Activated T-helper 1 cell treated with anti-CD3 and anti-CD28 coated beads, Interleukin-12 subunit alpha, Interleukin-12 subunit beta, Interleukin-2, Interleukin-4 antibody, amounts not matched to agents 30 ng/mL and 10 ng/mL and 1 ng/mL, durations not matched to agents 14 hours and 24 hours and 36 hours (primary cell): Measurements from ENCODE around the gene EFR3B. TPM values are rescaled to one million over a fixed set of nuclear protein-coding genes. Genes with fewer than 3 reads are reported as not detected.
"Not testable (repeated sequence)": the region's sequence is repeated elsewhere in the genome, so short reads cannot be mapped to it uniquely, and the experiment has no call there.

Source experiments
- DNase-seq: peaks from one replicate; pipeline ENCODE4 v3.0.0; 2021; ENCODE audit warnings: low spot score
- H3K27ac Mint-ChIP-seq: one replicate; pipeline ENCODE4 v1.8.0; 2021; ENCODE audit warnings: mild to moderate bottlenecking, mixed read lengths
- H3K27me3 Mint-ChIP-seq: one replicate; pipeline ENCODE4 v1.8.0; 2022; ENCODE audit warnings: mild to moderate bottlenecking, moderate library complexity, mixed read lengths; ENCODE audit not compliant: insufficient read depth
- H3K36me3 Mint-ChIP-seq: one replicate; pipeline ENCODE4 v1.8.0; 2021; ENCODE audit warnings: low read depth, mixed read lengths
- H3K4me1 Mint-ChIP-seq: one replicate; pipeline ENCODE4 v1.8.0; 2021; ENCODE audit warnings: low read depth, mixed read lengths
- H3K4me3 Mint-ChIP-seq: one replicate; pipeline ENCODE4 v1.8.0; 2021; ENCODE audit warnings: mild to moderate bottlenecking, moderate library complexity, mixed read lengths
- H3K9me3 Mint-ChIP-seq: one replicate; pipeline ENCODE4 v1.8.0; 2021; ENCODE audit warnings: mixed read lengths
- intact Hi-C: fragments of 100-400 bp; cut with micrococcal nuclease; formaldehyde crosslinking; loops from one replicate; pipeline ENCODE4 v1.15.1; 2024
- total RNA-seq: library from RNA; stranded (reverse); gene quantifications from 2 replicates; pipeline ENCODE4 v1.2.3, GENCODE V29; 2022

Gene EFR3B
- total RNA-seq, 1 donor from 2014 or later, result 0.21 TPM

DNA sequence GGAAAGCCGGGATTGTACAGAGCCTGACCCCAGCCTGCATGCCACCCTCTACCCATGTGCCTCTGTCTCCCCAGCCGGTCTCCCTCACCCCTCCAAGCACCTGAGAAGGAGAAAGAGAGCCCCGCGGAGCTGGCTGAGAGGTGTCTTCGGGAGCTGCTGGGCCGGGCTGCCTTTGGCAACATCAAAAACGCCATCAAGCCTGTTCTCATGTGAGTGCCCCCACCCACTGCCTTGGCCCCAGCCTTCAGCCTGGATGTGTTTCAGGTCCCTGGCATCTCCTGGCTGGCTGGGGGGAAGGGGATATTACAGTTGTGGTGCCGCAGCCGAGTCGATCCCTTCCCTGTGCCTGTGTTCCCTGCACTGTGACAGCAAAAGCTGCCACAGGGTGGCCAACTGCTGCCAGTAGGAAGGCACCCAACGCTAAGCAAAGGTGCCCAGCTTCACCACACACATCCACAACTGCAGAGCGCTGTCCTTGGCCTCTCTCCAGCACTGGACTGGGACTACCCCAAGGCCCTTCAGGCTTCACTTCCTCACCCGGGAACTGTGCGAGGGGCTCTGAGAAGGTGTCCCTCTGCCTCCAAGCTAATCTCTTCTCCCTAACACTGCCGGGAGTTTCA lies 88.1 kb downstream of the EFR3B start:
- Mint-ChIP-seq H3K4me3 (no peak overlapping the region), H3K4me1 (peaks cover 10% of the 10 kb centered on the region), H3K27ac (peak overlapping the region; percentile 54), H3K27me3 (peaks cover 43% of the 10 kb centered on the region), H3K9me3 (no peaks in the 10 kb centered on the region), H3K36me3 (no peaks in the 10 kb centered on the region)
- intact Hi-C loops, result loop anchor here (1.0 to 2.0 kb wide), 3 partner anchors 89 to 720 kb away; no protein-coding TSS in a partner anchor
- no peak for DNase-seq

GRCh38 chr2:25131253-25131566 lies 89.3 kb downstream of the EFR3B start:
- peaks cover 46% of the 10 kb centered on the region for H3K27me3 Mint-ChIP-seq
- H3K4me3 Mint-ChIP-seq, result peak overlapping the region; percentile 68
- intact Hi-C loops, result no loop called here
- DNase-seq, result no peak
- peaks cover 10% of the 10 kb centered on the region for H3K4me1 Mint-ChIP-seq
- H3K36me3 Mint-ChIP-seq, result no peaks in the 10 kb centered on the region
- H3K27ac Mint-ChIP-seq, result no peak overlapping the region
- H3K9me3 Mint-ChIP-seq, result no peaks in the 10 kb centered on the region

GRCh38 chr2:25131567-25132298 lies 89.9 kb downstream of the EFR3B start:
- Mint-ChIP-seq H3K4me3 (peak overlapping the region; percentile 68), H3K27me3 (peaks cover 44% of the 10 kb centered on the region), H3K4me1 (peaks cover 10% of the 10 kb centered on the region), H3K36me3 (no peaks in the 10 kb centered on the region), H3K9me3 (no peaks in the 10 kb centered on the region), H3K27ac (no peak overlapping the region)
- intact Hi-C loops, result loop anchor here (1.0 kb wide), 1 partner anchor 65 kb away; no protein-coding TSS in a partner anchor
- no peak for DNase-seq

- H3K4me1 Mint-ChIP-seq, result peaks cover 10% of the 10 kb centered on the region
- peaks cover 42% of the 10 kb centered on the region for H3K27me3 Mint-ChIP-seq
- H3K4me3 Mint-ChIP-seq, result peak overlapping the region; percentile 31
- no peaks in the 10 kb centered on the region for H3K36me3 Mint-ChIP-seq
- no peak for DNase-seq
- no peaks in the 10 kb centered on the region for H3K9me3 Mint-ChIP-seq
- intact Hi-C loops, result loop anchor here (1.0 kb wide), 1 partner anchor 64 kb away; no protein-coding TSS in a partner anchor
- H3K27ac Mint-ChIP-seq, result no peak overlapping the region
These were observed 90.4 kb downstream of the EFR3B start for GRCh38 chr2:25132299-25132635.

DNA sequence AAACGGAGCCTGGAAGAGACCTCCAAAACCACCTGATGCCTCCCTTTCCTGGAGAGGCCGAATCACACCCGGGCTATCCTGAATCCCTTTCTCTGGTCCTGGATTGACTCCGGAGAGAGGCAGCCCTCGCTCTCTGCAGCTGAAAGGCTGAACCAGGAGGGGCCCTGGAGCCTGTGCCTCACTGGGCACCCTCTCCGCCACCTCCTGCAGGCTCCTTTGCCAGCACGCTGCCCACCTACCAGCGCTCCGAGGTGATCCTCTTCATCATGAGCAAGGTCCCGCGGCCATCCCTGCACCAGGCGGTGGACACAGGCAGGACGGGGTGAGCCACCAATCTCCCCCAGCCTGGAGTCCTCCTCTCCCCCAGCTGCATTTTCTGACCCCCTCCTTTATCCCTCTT lies 90.8 kb downstream of the EFR3B start:
- Mint-ChIP-seq H3K27ac (no peak overlapping the region), H3K27me3 (peaks cover 42% of the 10 kb centered on the region)
- intact Hi-C loops, result loop anchor here (1.0 kb wide), 1 partner anchor 64 kb away; no protein-coding TSS in a partner anchor

GRCh38 chr2:25140535-25140934 lies 98.7 kb downstream of the EFR3B start:
- H3K9me3 Mint-ChIP-seq, H3K27ac Mint-ChIP-seq, H3K4me1 Mint-ChIP-seq, intact Hi-C loops, H3K36me3 Mint-ChIP-seq, DNase-seq, H3K4me3 Mint-ChIP-seq: not testable (repeated sequence)
- H3K27me3 Mint-ChIP-seq, result peaks cover 12% of the 10 kb centered on the region

More for the DNA sequence above, 90.8 kb downstream of the EFR3B start:
- no peak for DNase-seq
- Mint-ChIP-seq H3K36me3 (no peaks in the 10 kb centered on the region), H3K9me3 (no peaks in the 10 kb centered on the region), H3K4me3 (no peak overlapping the region), H3K4me1 (peaks cover 10% of the 10 kb centered on the region)

GRCh38 chr2:25141120-25141519 lies 99.2 kb downstream of the EFR3B start:
- intact Hi-C loops, result no loop called here
- no peak for DNase-seq
- no peaks in the 10 kb centered on the region for H3K9me3 Mint-ChIP-seq
- H3K27ac Mint-ChIP-seq, result no peak overlapping the region
- H3K4me1 Mint-ChIP-seq, result no peaks in the 10 kb centered on the region
- H3K4me3 Mint-ChIP-seq, result no peak overlapping the region
- H3K36me3 Mint-ChIP-seq, result no peaks in the 10 kb centered on the region
- peaks cover 13% of the 10 kb centered on the region for H3K27me3 Mint-ChIP-seq

DNA sequence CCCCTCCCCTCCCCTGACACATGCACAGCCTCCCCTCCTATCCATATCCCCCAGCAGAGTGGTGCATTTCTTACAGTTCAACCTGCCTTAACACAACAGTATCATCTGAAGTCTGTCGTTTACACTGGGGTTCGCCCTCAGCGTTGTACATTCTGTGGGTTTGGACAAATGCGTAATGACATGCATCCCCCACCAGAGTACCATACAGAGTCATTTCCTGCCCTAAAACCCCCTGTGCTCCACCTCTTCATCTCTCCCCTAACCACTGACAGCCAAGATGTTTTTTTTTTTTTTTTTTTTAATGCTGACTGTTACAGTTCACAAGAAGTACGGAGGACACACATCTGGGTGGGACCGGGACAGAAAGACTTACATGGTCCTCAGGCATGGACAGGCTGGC lies 103.9 kb downstream of the EFR3B start:
- Mint-ChIP-seq H3K4me1 (no peaks in the 10 kb centered on the region), H3K27me3 (peaks cover 14% of the 10 kb centered on the region), H3K27ac (no peak overlapping the region), H3K4me3 (no peak overlapping the region), H3K9me3 (no peaks in the 10 kb centered on the region), H3K36me3 (no peaks in the 10 kb centered on the region)
- DNase-seq, result no peak
- intact Hi-C loops, result no loop called here

DNA sequence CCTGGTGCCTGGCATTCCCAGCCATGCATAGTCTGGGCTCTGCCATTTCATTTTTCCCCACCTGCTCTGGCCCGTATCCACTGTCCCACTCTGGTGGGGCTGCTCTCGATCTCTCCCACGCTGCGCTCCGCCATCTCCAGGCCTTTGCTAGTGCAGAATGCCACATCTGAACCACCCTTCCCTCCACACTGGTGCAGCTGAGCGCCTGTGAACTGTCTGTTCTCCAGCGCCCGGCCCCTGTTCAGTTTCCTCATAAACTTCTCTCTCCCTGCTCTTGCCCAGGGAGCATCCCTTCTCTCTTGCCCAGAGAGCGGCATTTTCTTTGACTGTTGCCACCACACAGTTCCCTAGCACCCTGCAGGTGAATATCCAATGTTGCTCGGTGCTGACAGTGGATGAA lies 105.0 kb downstream of the EFR3B start:
- intact Hi-C loops, result no loop called here
- Mint-ChIP-seq H3K27ac (no peak overlapping the region), H3K36me3 (no peaks in the 10 kb centered on the region), H3K9me3 (no peaks in the 10 kb centered on the region), H3K27me3 (peaks cover 12% of the 10 kb centered on the region), H3K4me1 (no peaks in the 10 kb centered on the region), H3K4me3 (no peak overlapping the region)
- no peak for DNase-seq

- no peak overlapping the region for H3K27ac Mint-ChIP-seq
- DNase-seq, result no peak
- H3K4me3 Mint-ChIP-seq, result no peak overlapping the region
- no peaks in the 10 kb centered on the region for H3K9me3 Mint-ChIP-seq
- H3K4me1 Mint-ChIP-seq, result no peaks in the 10 kb centered on the region
- H3K27me3 Mint-ChIP-seq, result peaks cover 8% of the 10 kb centered on the region
- intact Hi-C loops, result no loop called here
- H3K36me3 Mint-ChIP-seq, result no peaks in the 10 kb centered on the region
These were observed 107.8 kb downstream of the EFR3B start for GRCh38 chr2:25149646-25150045.

DNA sequence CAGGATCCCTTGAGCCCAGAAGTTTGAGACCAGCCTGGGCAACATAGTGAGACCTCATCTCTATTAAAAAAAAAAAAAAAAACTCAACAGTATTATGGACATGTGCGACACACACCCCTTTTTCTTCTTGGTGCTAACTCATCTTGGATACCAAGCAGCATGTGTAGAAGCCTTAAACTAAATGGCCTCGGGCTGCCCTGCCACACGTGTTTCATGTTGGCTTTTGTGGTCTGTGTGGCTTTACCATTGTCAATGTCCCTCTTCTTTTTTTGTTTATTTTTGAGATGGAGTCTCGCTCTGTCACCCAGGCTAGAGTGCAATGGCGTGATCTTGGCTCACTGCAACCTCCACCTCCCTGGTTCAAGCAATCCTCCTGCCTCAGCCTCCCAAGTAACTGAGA lies 109.1 kb downstream of the EFR3B start:
- H3K27ac Mint-ChIP-seq, H3K27me3 Mint-ChIP-seq, H3K4me1 Mint-ChIP-seq, H3K4me3 Mint-ChIP-seq, DNase-seq, H3K36me3 Mint-ChIP-seq, intact Hi-C loops, H3K9me3 Mint-ChIP-seq: not testable (repeated sequence)

GRCh38 chr2:25151718-25152117 lies 109.8 kb downstream of the EFR3B start:
- no peak for DNase-seq
- H3K9me3 Mint-ChIP-seq, result no peaks in the 10 kb centered on the region
- intact Hi-C loops, result no loop called here
- no peak overlapping the region for H3K4me3 Mint-ChIP-seq
- H3K27ac Mint-ChIP-seq, result no peak overlapping the region
- no peaks in the 10 kb centered on the region for H3K4me1 Mint-ChIP-seq
- H3K27me3 Mint-ChIP-seq, result peaks cover 3% of the 10 kb centered on the region
- H3K36me3 Mint-ChIP-seq, result no peaks in the 10 kb centered on the region

GRCh38 chr2:25155401-25155800 lies 113.5 kb downstream of the EFR3B start:
- no peak for DNase-seq
- peaks cover 6% of the 10 kb centered on the region for H3K36me3 Mint-ChIP-seq
- H3K4me3 Mint-ChIP-seq, result no peak overlapping the region
- intact Hi-C loops, result no loop called here
- H3K9me3 Mint-ChIP-seq, result no peaks in the 10 kb centered on the region
- peaks cover 2% of the 10 kb centered on the region for H3K27me3 Mint-ChIP-seq
- peaks cover 8% of the 10 kb centered on the region for H3K4me1 Mint-ChIP-seq
- peak overlapping the region; percentile 19 for H3K27ac Mint-ChIP-seq
